Naive thymus-derived CD4-positive, alpha-beta T cell (primary cell): ENCODE results near the gene NINJ2. TPM values are rescaled to one million over a fixed set of nuclear protein-coding genes. Genes with fewer than 3 reads are reported as not detected.

Source experiments
- ATAC-seq: fragments of 150-1000 bp; cut with Tn5 transposase; 2 replicates; pipeline ENCODE4 v1.10.0; 2021; ENCODE audit warnings: mild to moderate bottlenecking, moderate library complexity
- CTCF ChIA-PET: fragments of 350-600 bp; sonication (Branson Sonifier 250); formaldehyde crosslinking; loops from one replicate; lab custom pipeline; 2021; ENCODE audit warnings: antibody characterized with exemption; lab: Charles Lee
- POLR2A ChIA-PET: fragments of 350-600 bp; sonication (Branson Sonifier 250); formaldehyde crosslinking; loops from one replicate; lab custom pipeline; 2021; ENCODE audit warnings: antibody characterized with exemption, inconsistent platforms; lab: Charles Lee
- DNase-seq, 9 donors: peaks; one replicate each; pipeline versions ENCODE4 v3.0.0 to v3.0.0-alpha.2; 2020 to 2022; ENCODE audit warnings: mixed read lengths in 1 of 9
- H3K27ac ChIP-seq: one replicate; pipeline ENCODE4 v1.7.0; 2013; ENCODE audit warnings: mild to moderate bottlenecking, low read depth, low read length, moderate library complexity
- H3K27me3 ChIP-seq, 2 donors: one replicate each; pipeline ENCODE4 v1.7.0; 2013; ENCODE audit warnings: low read length in 2 of 2, mild to moderate bottlenecking in 2 of 2, moderate library complexity in 2 of 2; ENCODE audit not compliant: control insufficient read depth in 2 of 2, insufficient read depth in 2 of 2
- H3K36me3 ChIP-seq, 3 experiments: 1 replicate in 2 of 3; 2 replicates in 1 of 3; pipeline ENCODE4 v1.7.0; 2013; ENCODE audit warnings: low read length in 3 of 3, mild to moderate bottlenecking in 3 of 3, moderate library complexity in 1 of 3; ENCODE audit not compliant: insufficient read depth in 3 of 3, control insufficient read depth in 2 of 3
- H3K4me1 ChIP-seq, 2 donors: one replicate each; pipeline ENCODE4 v1.7.0; 2013; ENCODE audit warnings: low read length in 2 of 2, mild to moderate bottlenecking in 2 of 2, moderate library complexity in 1 of 2; ENCODE audit not compliant: control insufficient read depth in 2 of 2, insufficient read depth in 2 of 2
- H3K4me3 ChIP-seq: 2 replicates; pipeline ENCODE4 v1.7.0; 2013; ENCODE audit warnings: mild to moderate bottlenecking, low read length
- H3K9me3 ChIP-seq, 3 experiments: 1 replicate in 2 of 3; 2 replicates in 1 of 3; pipeline ENCODE4 v1.7.0; 2013; ENCODE audit warnings: low read length in 3 of 3; ENCODE audit not compliant: control insufficient read depth in 2 of 3
- H3K27ac Mint-ChIP-seq, 9 donors: one replicate each; pipeline ENCODE4 v1.8.0; 2020 to 2022; ENCODE audit warnings: mixed read lengths in 9 of 9, mild to moderate bottlenecking in 8 of 9, moderate library complexity in 5 of 9, inconsistent platforms in 2 of 9
- H3K27me3 Mint-ChIP-seq, 5 donors: one replicate each; pipeline ENCODE4 v1.8.0; 2021 to 2022; ENCODE audit warnings: mixed read lengths in 5 of 5, mild to moderate bottlenecking in 1 of 5
- H3K36me3 Mint-ChIP-seq, 5 donors: one replicate each; pipeline ENCODE4 v1.8.0; 2020 to 2022; ENCODE audit warnings: mixed read lengths in 5 of 5, mild to moderate bottlenecking in 3 of 5, inconsistent platforms in 1 of 5
- H3K4me1 Mint-ChIP-seq, 7 donors: one replicate each; pipeline ENCODE4 v1.8.0; 2020 to 2022; ENCODE audit warnings: mixed read lengths in 7 of 7, mild to moderate bottlenecking in 3 of 7, inconsistent platforms in 1 of 7
- H3K4me3 Mint-ChIP-seq, 10 donors: one replicate each; pipeline ENCODE4 v1.8.0; 2020 to 2022; ENCODE audit warnings: mild to moderate bottlenecking in 10 of 10, mixed read lengths in 10 of 10, moderate library complexity in 6 of 10, inconsistent platforms in 2 of 10
- H3K9me3 Mint-ChIP-seq, 11 donors: one replicate each; pipeline ENCODE4 v1.8.0; 2020 to 2022; ENCODE audit warnings: mixed read lengths in 11 of 11, mild to moderate bottlenecking in 4 of 11, inconsistent platforms in 1 of 11, moderate library complexity in 1 of 11
- intact Hi-C, 2 donors: fragments of 100-400 bp; cut with micrococcal nuclease; formaldehyde crosslinking; loops; one replicate each; pipeline ENCODE4 v1.15.1; 2023
- polyA plus RNA-seq, 2 donors: library from polyadenylated mRNA; unstranded; fragments of 300-500 nt; fragmentation: Illumina TruSeq; gene quantifications; one replicate each; pipeline ENCODE4 v1.2.3, GENCODE V29; 2021
- total RNA-seq, 6 experiments: library from RNA in 5 of 6; stranded (reverse) in 5 of 6; gene quantifications; 1 replicate in 5 of 6; 2 replicates in 1 of 6; pipeline ENCODE4 v1.2.3 and lab custom pipeline; 2021 to 2026

NINJ2 gene
- total and polyA plus RNA-seq, 7 experiments from 2014 or later = 0.84 to 11.2 (median 5.1) TPM

DNA sequence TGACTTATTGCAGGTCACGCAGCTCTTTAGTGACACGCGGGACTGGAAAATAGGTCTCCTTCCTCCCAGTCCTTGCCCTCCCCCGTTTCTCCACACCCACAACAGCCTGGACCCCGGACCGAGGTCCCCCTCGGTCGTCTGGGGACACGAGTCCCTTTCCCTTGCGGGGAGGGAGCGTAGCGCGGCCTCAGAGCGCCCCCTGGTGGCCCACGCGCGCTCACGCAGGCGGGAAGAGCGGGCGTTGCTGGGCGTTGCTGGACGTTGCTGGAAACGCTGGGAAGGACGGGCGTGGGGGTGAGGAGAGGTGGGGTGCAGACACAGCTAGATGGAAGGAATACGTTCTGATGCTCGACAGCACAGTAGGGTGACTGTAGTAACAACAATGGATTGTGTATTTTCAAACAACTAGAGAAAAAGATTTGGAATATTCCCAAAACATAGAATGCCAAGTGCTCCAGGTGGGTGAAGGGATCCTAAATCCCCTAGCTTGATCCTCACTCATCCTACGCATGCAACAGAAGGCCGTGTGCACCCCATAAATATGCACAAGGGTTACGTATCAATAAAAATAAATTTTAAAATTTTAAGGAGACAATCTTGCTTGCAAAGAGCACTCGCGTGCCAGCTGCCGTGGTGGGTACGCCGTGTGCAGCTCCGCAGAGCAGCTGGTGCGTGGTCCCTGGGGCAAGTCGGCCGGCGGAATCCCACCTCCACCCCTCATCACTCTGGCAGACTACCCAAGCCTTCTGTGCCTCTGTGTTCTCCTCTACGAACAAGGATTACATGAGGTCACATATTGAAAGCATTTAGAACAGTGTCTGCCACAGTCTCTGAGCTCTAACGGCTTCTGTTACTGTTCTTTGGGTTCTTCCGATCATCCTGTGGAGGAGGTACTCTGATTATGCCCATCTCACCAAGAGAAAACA, 116.1 kb downstream of the NINJ2 start:
- Histone ChIP-seq H3K4me1 (peaks cover 0 to 19% of the 10 kb centered on the region in 2 donors), H3K9me3 (no peaks in the 10 kb centered on the region), H3K27ac (no peak overlapping the region), H3K4me3 (no peak overlapping the region), H3K36me3 (no peaks in the 10 kb centered on the region), H3K27me3 (peaks cover 0 to 2% of the 10 kb centered on the region in 2 donors)
- no peaks in the 10 kb centered on the region for H3K9me3 Mint-ChIP-seq
- peaks cover 11 to 20% (median 18%) of the 10 kb centered on the region in 5 donors for H3K27me3 Mint-ChIP-seq
- DNase-seq (peak; percentile 41 to 84 (median 55)), ATAC-seq (peak; percentile 88)
- H3K4me1 Mint-ChIP-seq = peaks cover 28 to 62% (median 37%) of the 10 kb centered on the region in 7 donors
- H3K36me3 Mint-ChIP-seq = peaks cover 0 to 4% (median 3%) of the 10 kb centered on the region in 5 donors
- peak overlapping the region in 5 of 10 donors; percentile 25 to 51 (median 38) for H3K4me3 Mint-ChIP-seq
- CTCF ChIA-PET = interaction anchor here (0.6 to 2.9 kb wide), 17 partner anchors 8 to 1267 kb away, joined by 3 to 39 read pairs (median 4); partner anchors contain the start of gene CCDC77
- POLR2A ChIA-PET = interaction anchor here (1.1 kb wide), 1 partner anchor 18 kb away, joined by 3 read pairs; no protein-coding TSS in a partner anchor
- peak overlapping the region in 3 of 9 donors; percentile 54 to 74 (median 62) for H3K27ac Mint-ChIP-seq
- intact Hi-C loops = loop anchor here (1.0 to 2.0 kb wide), 4 partner anchors 16 to 105 kb away; no protein-coding TSS in a partner anchor

DNA sequence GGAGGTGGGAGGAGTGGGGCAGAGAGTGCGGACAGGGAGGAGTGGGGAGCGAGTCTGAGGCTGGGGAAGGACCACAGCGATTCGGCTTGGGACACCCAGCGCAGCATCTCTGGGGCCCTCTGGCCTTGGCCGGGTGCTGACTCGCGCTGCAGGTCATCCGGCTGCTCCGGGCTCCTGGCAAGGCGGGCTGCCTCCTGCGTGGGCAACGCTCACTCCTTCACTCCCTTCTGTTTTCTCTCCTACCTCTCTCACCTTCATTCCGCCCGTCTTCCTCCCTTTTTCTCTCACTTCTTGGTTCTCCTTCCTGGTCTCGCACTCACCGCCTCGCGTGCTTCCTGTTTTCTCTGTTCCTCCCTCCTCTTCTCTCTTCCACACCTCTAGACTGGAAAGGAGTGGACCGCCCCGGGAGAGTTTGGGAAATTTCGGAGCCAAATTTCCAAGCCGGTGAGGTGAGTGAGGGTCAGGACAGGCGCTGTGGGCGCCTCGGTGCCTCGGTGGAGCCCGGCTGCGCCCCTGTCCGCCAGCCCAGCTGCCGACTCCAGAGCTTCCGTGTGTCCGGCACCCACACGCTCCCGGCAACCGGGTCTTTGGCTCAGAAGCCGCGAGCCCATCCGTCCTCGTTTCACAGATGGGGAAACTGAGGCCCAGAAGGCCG, 116.9 kb downstream of the NINJ2 start:
- Mint-ChIP-seq H3K4me1 (peaks cover 21 to 57% (median 32%) of the 10 kb centered on the region in 7 donors), H3K36me3 (peaks cover 0 to 4% (median 3%) of the 10 kb centered on the region in 5 donors), H3K27me3 (peaks cover 11 to 21% (median 19%) of the 10 kb centered on the region in 5 donors), H3K27ac (no peak overlapping the region), H3K9me3 (no peaks in the 10 kb centered on the region), H3K4me3 (peak overlapping the region in 4 of 10 donors; percentile 14 to 38 (median 30))
- Histone ChIP-seq H3K4me3 (no peak overlapping the region), H3K4me1 (peaks cover 0 to 11% of the 10 kb centered on the region in 2 donors), H3K36me3 (no peaks in the 10 kb centered on the region), H3K27me3 (peaks cover 0 to 2% of the 10 kb centered on the region in 2 donors), H3K9me3 (no peaks in the 10 kb centered on the region), H3K27ac (no peak overlapping the region)
- intact Hi-C loops = loop anchor here (2.0 kb wide), 2 partner anchors 16 to 104 kb away; no protein-coding TSS in a partner anchor
- ATAC-seq = peak; percentile 32
- ChIA-PET POLR2A (interaction anchor here (1.1 kb wide), 1 partner anchor 19 kb away, joined by 3 read pairs; no protein-coding TSS in a partner anchor), CTCF (interaction anchor here (0.6 to 2.9 kb wide), 8 partner anchors 9 to 1268 kb away, joined by 3 to 39 read pairs (median 6); partner anchors contain the start of gene CCDC77)
- peak in 1 of 9 donors; percentile 18 for DNase-seq

DNA sequence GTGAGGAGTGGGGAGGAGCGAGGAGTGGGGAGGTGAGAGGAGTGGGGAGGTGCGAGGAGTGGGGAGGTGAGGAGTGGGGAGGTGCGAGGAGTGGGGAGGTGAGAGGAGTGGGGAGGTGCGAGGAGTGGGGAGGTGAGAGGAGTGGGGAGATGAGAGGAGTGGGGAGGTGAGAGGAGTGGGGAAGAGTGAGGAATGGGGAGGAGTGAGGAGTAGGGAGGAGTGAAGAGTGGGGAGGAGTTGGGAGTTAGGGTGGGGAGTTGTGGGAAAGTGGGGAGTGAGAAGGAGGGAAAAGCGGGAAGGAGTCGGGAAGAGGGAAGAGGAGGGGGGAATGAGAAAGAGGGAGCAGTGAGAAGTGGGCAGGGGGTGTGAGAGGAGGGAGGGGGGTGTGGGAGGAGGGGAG, 117.4 kb downstream of the NINJ2 start:
- Mint-ChIP-seq H3K4me1 (peaks cover 16 to 53% (median 32%) of the 10 kb centered on the region in 7 donors), H3K9me3 (no peaks in the 10 kb centered on the region), H3K27ac (no peak overlapping the region), H3K36me3 (peaks cover 0 to 4% (median 3%) of the 10 kb centered on the region in 5 donors), H3K4me3 (no peak overlapping the region), H3K27me3 (peaks cover 11 to 21% (median 19%) of the 10 kb centered on the region in 5 donors)
- no peak for DNase-seq
- Histone ChIP-seq H3K9me3 (no peaks in the 10 kb centered on the region), H3K36me3 (no peaks in the 10 kb centered on the region), H3K4me1 (peaks cover 0 to 15% of the 10 kb centered on the region in 2 donors), H3K27ac (no peak overlapping the region), H3K27me3 (peaks cover 0 to 2% of the 10 kb centered on the region in 2 donors), H3K4me3 (no peak overlapping the region)
- CTCF ChIA-PET = interaction anchor here (1.3 kb wide), 1 partner anchor 92 kb away, joined by 4 read pairs; no protein-coding TSS in a partner anchor
- POLR2A ChIA-PET = no interaction called here
- intact Hi-C loops = loop anchor here (2.0 kb wide), 2 partner anchors 17 to 103 kb away; no protein-coding TSS in a partner anchor
- no peak for ATAC-seq

DNA sequence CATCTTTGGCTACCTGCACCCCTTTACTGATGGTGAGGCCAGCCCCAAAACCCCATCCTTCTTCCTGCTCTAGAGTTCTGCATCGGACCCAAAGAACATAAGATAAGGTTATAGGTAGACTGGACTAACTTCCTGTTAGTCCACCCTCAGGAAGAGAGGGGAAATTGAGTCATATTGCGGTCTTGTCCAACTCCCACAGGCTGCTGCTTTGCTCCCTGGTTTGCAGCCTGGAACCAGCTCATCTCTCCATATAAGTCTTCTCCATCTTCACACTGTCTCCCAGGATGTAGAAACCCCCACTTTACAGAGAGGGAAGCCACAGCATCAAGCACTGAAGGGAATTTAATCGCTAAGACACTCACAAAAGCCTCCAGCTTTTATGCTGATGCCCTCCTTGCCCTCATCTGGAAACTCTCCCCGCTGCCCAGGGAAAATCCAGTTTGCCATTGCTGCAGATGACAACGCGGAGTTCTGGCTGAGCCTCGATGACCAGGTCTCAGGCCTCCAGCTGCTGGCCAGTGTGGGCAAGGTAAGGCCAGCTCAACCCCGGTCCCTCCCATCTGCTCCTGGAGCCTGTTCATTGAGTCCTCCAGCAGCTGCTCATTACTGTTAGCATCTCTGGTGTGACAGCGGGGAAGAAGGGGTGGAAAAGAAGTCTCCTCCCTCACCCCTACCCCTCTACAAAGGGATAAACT, 118.2 kb downstream of the NINJ2 start:
- no peak for ATAC-seq
- H3K36me3 ChIP-seq = no peaks in the 10 kb centered on the region
- Mint-ChIP-seq H3K4me3 (peak overlapping the region in 1 of 10 donors; percentile 25), H3K36me3 (peaks cover 0 to 4% (median 3%) of the 10 kb centered on the region in 5 donors), H3K4me1 (peaks cover 21 to 52% (median 33%) of the 10 kb centered on the region in 7 donors), H3K27ac (peak overlapping the region in 1 of 9 donors; percentile 36), H3K27me3 (peaks cover 11 to 25% (median 19%) of the 10 kb centered on the region in 5 donors), H3K9me3 (no peaks in the 10 kb centered on the region)
- H3K4me1 ChIP-seq = peaks cover 0 to 20% of the 10 kb centered on the region in 2 donors
- no peaks in the 10 kb centered on the region for H3K9me3 ChIP-seq
- no peak overlapping the region for H3K27ac ChIP-seq
- no peak overlapping the region for H3K4me3 ChIP-seq
- DNase-seq = no peak
- H3K27me3 ChIP-seq = peaks cover 0 to 2% of the 10 kb centered on the region in 2 donors
- intact Hi-C loops = no loop called here
- CTCF ChIA-PET = interaction anchor here (0.6 to 1.8 kb wide), 4 partner anchors 91 to 103 kb away, joined by 3 to 12 read pairs (median 4); no protein-coding TSS in a partner anchor
- POLR2A ChIA-PET = interaction anchor here (0.6 kb wide), 2 partner anchors 49 to 863 kb away, joined by 3 to 5 read pairs; no protein-coding TSS in a partner anchor

DNA sequence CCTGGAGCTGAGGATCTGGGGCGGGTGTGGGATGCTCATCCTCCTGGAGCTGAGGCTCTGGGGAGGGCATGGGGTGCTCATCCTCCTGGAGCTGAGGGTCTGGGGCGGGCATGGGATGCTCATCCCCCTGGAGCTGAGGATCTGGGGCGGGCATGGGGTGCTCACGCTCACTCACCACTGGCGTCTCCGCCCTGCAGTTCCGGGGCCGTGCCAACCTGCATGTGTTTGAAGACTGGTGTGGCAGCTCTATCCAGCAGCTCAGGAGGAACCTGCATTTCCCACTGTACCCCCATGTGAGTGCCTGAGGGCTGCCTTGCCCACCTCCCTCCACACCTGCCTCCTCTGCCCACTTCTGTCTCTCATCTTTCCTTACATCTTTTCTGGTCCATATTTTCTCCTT, 119.1 kb downstream of the NINJ2 start:
- H3K4me3 Mint-ChIP-seq = peak overlapping the region in 2 of 10 donors; percentile 5 to 7
- H3K4me1 Mint-ChIP-seq = peaks cover 21 to 54% (median 40%) of the 10 kb centered on the region in 7 donors
- Histone ChIP-seq H3K9me3 (no peaks in the 10 kb centered on the region), H3K36me3 (no peaks in the 10 kb centered on the region), H3K27me3 (peaks cover 0 to 2% of the 10 kb centered on the region in 2 donors), H3K4me3 (no peak overlapping the region), H3K27ac (no peak overlapping the region), H3K4me1 (peaks cover 7 to 28% of the 10 kb centered on the region in 2 donors)
- H3K36me3 Mint-ChIP-seq = peaks cover 0 to 4% (median 3%) of the 10 kb centered on the region in 5 donors
- CTCF ChIA-PET = interaction anchor here (0.6 to 1.8 kb wide), 3 partner anchors 78 to 102 kb away, joined by 3 to 12 read pairs (median 3); no protein-coding TSS in a partner anchor
- ATAC-seq (no peak), DNase-seq (no peak)
- POLR2A ChIA-PET = no interaction called here
- H3K9me3 Mint-ChIP-seq = no peaks in the 10 kb centered on the region
- H3K27ac Mint-ChIP-seq = peak overlapping the region in 3 of 9 donors; percentile 6 to 36 (median 26)
- peaks cover 11 to 26% (median 19%) of the 10 kb centered on the region in 5 donors for H3K27me3 Mint-ChIP-seq
- intact Hi-C loops = no loop called here
